HepG2 (cell line): ENCODE results near the gene ATG9A. TPM values are rescaled to one million over a fixed set of nuclear protein-coding genes. Genes with fewer than 3 reads are reported as not detected.
A peak's percentile ranks its signal among the peaks of the same experiment; 100 is the strongest.

Experiments
- ATM ChIP-seq: fragments of 450-650 bp; IDR thresholded peaks from 2 replicates; pipeline ENCODE4 v1.7.1; 2017; ENCODE audit warnings: mild to moderate bottlenecking, borderline replicate concordance
- CENPT ChIP-seq: sonication (generic); formaldehyde crosslinking; IDR thresholded peaks from 2 replicates; pipeline ENCODE4 v1.8.0; 2022; ENCODE audit warnings: low read depth, mild to moderate bottlenecking, moderate library complexity, missing genetic modification reagents
- CSRNP1 ChIP-seq: sonication (generic); formaldehyde crosslinking; IDR thresholded peaks from 2 replicates; pipeline ENCODE4 v1.8.1; 2023; ENCODE audit warnings: mild to moderate bottlenecking, missing genetic modification reagents
- JDP2 ChIP-seq: sonication (generic); formaldehyde crosslinking; IDR thresholded peaks from 2 replicates; pipeline ENCODE4 v1.8.1; 2022; ENCODE audit warnings: missing genetic modification reagents, borderline replicate concordance
- JUNB ChIP-seq: sonication (generic); formaldehyde crosslinking; IDR thresholded peaks from 2 replicates; pipeline ENCODE4 v1.8.0; 2022; ENCODE audit warnings: missing genetic modification reagents, mild to moderate bottlenecking, borderline replicate concordance
- MAZ ChIP-seq, 2 experiments: sonication (generic) in 1 of 2; formaldehyde crosslinking in 1 of 2; IDR thresholded peaks; 2 replicates each; pipeline versions ENCODE4 v1.5.0 to v1.6.1; 2012 to 2020; ENCODE audit warnings: low read depth in 2 of 2, mild to moderate bottlenecking in 2 of 2, borderline replicate concordance in 1 of 2, improper control_type of control experiment in 1 of 2, low read length in 1 of 2, missing genetic modification reagents in 1 of 2, moderate library complexity in 1 of 2
- MIER2 ChIP-seq: IDR thresholded peaks from 2 replicates; pipeline ENCODE4 v1.6.1; 2016; ENCODE audit warnings: missing biosample characterization, missing genetic modification reagents
- MXD1 ChIP-seq: sonication (generic); formaldehyde crosslinking; IDR thresholded peaks from 2 replicates; pipeline ENCODE4 v1.4.0; 2020; ENCODE audit warnings: mild to moderate bottlenecking, missing genetic modification reagents
- MXD4 ChIP-seq: IDR thresholded peaks from 2 replicates; pipeline ENCODE4 v1.6.1; 2016; ENCODE audit warnings: mild to moderate bottlenecking, missing biosample characterization, missing genetic modification reagents
- NBN ChIP-seq: fragments of 450-650 bp; conservative IDR thresholded peaks from 2 replicates; pipeline ENCODE4 v1.6.1; 2017
- NCOR1 ChIP-seq: fragments of 200-600 bp; sonication (generic); IDR thresholded peaks from 2 replicates; pipeline ENCODE4 v1.7.0; 2017; ENCODE audit warnings: antibody characterized with exemption, low read length, borderline replicate concordance
- NFE2 ChIP-seq: sonication (generic); formaldehyde crosslinking; IDR thresholded peaks from 2 replicates; pipeline ENCODE4 v1.4.0; 2020; ENCODE audit warnings: missing genetic modification reagents
- RBAK ChIP-seq: sonication (generic); formaldehyde crosslinking; IDR thresholded peaks from 2 replicates; pipeline ENCODE4 v1.5.1; 2020; ENCODE audit warnings: mild to moderate bottlenecking, missing genetic modification reagents
- RCOR2 ChIP-seq: IDR thresholded peaks from 2 replicates; pipeline ENCODE4 v1.6.1; 2016; ENCODE audit warnings: missing biosample characterization, missing genetic modification reagents
- SMAD9 ChIP-seq: sonication (generic); formaldehyde crosslinking; IDR thresholded peaks from 2 replicates; pipeline ENCODE4 v1.5.1; 2020; ENCODE audit warnings: mild to moderate bottlenecking, missing genetic modification reagents
- SNAI1 ChIP-seq: sonication (generic); formaldehyde crosslinking; IDR thresholded peaks from 2 replicates; pipeline ENCODE4 v1.5.0; 2020; ENCODE audit warnings: mild to moderate bottlenecking, missing genetic modification reagents, borderline replicate concordance
- ZIK1 ChIP-seq: sonication (generic); formaldehyde crosslinking; IDR thresholded peaks from 2 replicates; pipeline ENCODE4 v1.5.0; 2020; ENCODE audit warnings: mild to moderate bottlenecking, low read depth, missing genetic modification reagents, borderline replicate concordance
- ZKSCAN8 ChIP-seq: IDR thresholded peaks from 2 replicates; pipeline ENCODE4 v1.6.1; 2016; ENCODE audit warnings: borderline replicate concordance, missing genetic modification reagents, missing compliant biosample characterization
- ZNF337 ChIP-seq: sonication (generic); formaldehyde crosslinking; IDR thresholded peaks from 2 replicates; pipeline ENCODE4 v1.5.1; 2020; ENCODE audit warnings: missing genetic modification reagents, low read depth, mild to moderate bottlenecking, borderline replicate concordance
- ZNF446 ChIP-seq: sonication (generic); formaldehyde crosslinking; IDR thresholded peaks from 2 replicates; pipeline ENCODE4 v1.5.0; 2020; ENCODE audit warnings: mild to moderate bottlenecking, missing genetic modification reagents
- ZNF552 ChIP-seq: sonication (generic); formaldehyde crosslinking; IDR thresholded peaks from 2 replicates; pipeline ENCODE4 v1.9.0; 2022; ENCODE audit warnings: missing genetic modification reagents, mild to moderate bottlenecking, borderline replicate concordance
- ZNF672 ChIP-seq: sonication (generic); formaldehyde crosslinking; IDR thresholded peaks from 2 replicates; pipeline ENCODE4 v1.8.1; 2022; ENCODE audit warnings: missing genetic modification reagents
- ZNF737 ChIP-seq: sonication (generic); formaldehyde crosslinking; IDR thresholded peaks from 2 replicates; pipeline ENCODE4 v1.5.0; 2020; ENCODE audit warnings: missing genetic modification reagents, mild to moderate bottlenecking, borderline replicate concordance
- ZNF740 ChIP-seq: sonication (generic); formaldehyde crosslinking; IDR thresholded peaks from 2 replicates; pipeline ENCODE4 v1.4.0; 2020; ENCODE audit warnings: missing genetic modification reagents
- ZNF784 ChIP-seq: sonication (generic); formaldehyde crosslinking; IDR thresholded peaks from 2 replicates; pipeline ENCODE4 v1.5.1; 2020; ENCODE audit warnings: missing genetic modification reagents, mild to moderate bottlenecking, borderline replicate concordance
- polyA plus RNA-seq, 8 experiments: library from polyadenylated mRNA; depleted of rRNA in 3 of 8; stranded (reverse) in 7 of 8; unstranded in 1 of 8; fragments of >200 nt; fragmentation: Illumina TruSeq in 4 of 8; extraction: Trizol in 4 of 8; gene quantifications; 2 replicates each; pipeline versions ENCODE4 v1.2.1 to v1.2.3, GENCODE V29; 2011 to 2016; ENCODE audit warnings: low read depth in 4 of 8, missing spikeins in 1 of 8, mixed read lengths in 1 of 8; ENCODE audit not compliant: insufficient read depth in 1 of 8
- total RNA-seq, 5 experiments: library from RNA; depleted of rRNA; stranded (reverse); fragments of >200 nt; fragmentation: Illumina TruSeq; extraction: Trizol; gene quantifications; 2 replicates each; pipeline ENCODE4 v1.2.3, GENCODE V29; 2016; ENCODE audit warnings: low read depth in 1 of 5
- TF ChIP-seq, protein P1 (sequence below): sonication (generic); formaldehyde crosslinking; IDR thresholded peaks from 2 replicates; pipeline ENCODE4 v1.5.0; 2020; ENCODE audit warnings: missing genetic modification reagents, mild to moderate bottlenecking, borderline replicate concordance

ATG9A gene
- total and polyA plus RNA-seq, 2 of the 13 experiments (the other 11 are each of a cell fraction or from before 2014, with no cell fraction given) = 35.0 to 131 TPM

DNA sequence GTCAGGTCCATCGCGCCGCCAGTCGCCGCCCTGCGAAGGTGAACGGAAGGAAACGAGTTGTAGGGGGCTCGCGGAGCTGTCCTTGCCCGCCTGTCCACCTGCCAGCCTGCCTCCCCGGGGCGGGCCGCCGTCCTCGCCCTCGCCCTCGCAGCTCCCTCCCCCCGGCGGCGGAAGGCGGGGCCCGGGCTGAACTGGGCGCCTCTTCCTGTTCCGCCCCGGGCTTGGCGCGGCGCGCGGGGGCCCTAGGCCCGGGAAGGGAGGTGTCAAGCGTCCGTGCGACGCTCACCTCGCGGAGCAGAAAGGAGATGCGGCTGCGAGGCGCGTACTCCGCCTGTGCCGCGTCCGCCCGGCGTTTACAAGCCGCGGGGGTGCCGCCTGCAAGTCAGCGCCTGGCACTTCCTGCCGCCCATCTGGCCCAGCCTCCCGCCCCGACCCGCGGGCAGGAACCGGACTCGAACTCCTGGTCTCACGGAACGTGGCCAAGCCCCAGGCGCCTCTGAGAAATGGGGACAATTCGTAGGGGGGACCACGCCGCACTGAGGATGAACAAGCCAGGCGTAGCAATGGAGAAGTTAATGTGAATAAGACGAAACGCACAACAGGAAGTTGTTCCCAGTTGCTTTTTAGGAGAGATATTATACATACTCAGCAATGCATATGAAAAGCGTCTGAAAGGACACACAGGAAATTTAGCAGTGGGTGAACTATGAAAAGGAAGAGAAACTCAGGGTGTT is 52.5 kb downstream of the ATG9A start, which contains the start of gene CNPPD1 (continued):
- TF ChIP-seq NFE2 (no peak), ZNF446 (CRISPR knock-in tag) (peak; percentile 67; the same call in 1 of the 2 replicates), ZNF740 (CRISPR knock-in tag) (peak; percentile 75), MIER2 (CRISPR knock-in tag) (no peak), ATM (no peak), ZKSCAN8 (peak; percentile 93; the same call in 1 of the 2 replicates), RCOR2 (CRISPR knock-in tag) (no peak), ZIK1 (CRISPR knock-in tag) (no peak), NCOR1 (no peak), SMAD9 (CRISPR knock-in tag) (no peak), ZNF337 (CRISPR knock-in tag) (peak; percentile 72; the same call in 1 of the 2 replicates), JDP2 (CRISPR knock-in tag) (peak; percentile 91; the same call in 1 of the 2 replicates), ZNF784 (peak; percentile 72; the same call in 1 of the 2 replicates), MXD1 (CRISPR knock-in tag) (peak; percentile 94), MXD4 (peak; percentile 91; the same call in 1 of the 2 replicates), SNAI1 (CRISPR knock-in tag) (0 out of 2 replicates have a peak, but pooled peaks have one; percentile 50), RBAK (CRISPR knock-in tag) (no peak), CENPT (CRISPR knock-in tag) (peak; percentile 94; the same call in 1 of the 2 replicates), ZNF552 (peak; percentile 97), JUNB (CRISPR knock-in tag) (peak; percentile 74; the same call in 1 of the 2 replicates), CSRNP1 (peak; percentile 81; the same call in 1 of the 2 replicates), ZNF737 (CRISPR knock-in tag) (peak; percentile 83; the same call in 1 of the 2 replicates), NBN (no peak), ZNF672 (CRISPR knock-in tag) (peak; percentile 65; the same call in 1 of the 2 replicates), MAZ (IDR thresholded peaks at IDR 0.05; ENCODE audit: borderline replicate concordance, low read depth, low read length) (peak; percentile 91), MAZ (CRISPR knock-in tag; IDR thresholded peaks at IDR 0.05; ENCODE audit: low read depth) (peak; percentile 99)
- TF ChIP-seq, protein P1, sequence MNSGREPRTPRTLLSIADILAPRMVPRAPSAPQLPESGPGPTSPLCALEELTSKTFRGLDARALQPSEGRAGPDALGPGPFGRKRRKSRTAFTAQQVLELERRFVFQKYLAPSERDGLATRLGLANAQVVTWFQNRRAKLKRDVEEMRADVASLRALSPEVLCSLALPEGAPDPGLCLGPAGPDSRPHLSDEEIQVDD = no peak; the same call in 1 of the 2 replicates
